ENCODE measurements around the gene CACNA1H. TPM values are rescaled to one million over a fixed set of nuclear protein-coding genes. Genes with fewer than 3 reads are reported as not detected.

CACNA1H gene
- total and polyA plus RNA-seq, 9 of the 15 experiments (the other 6 are each of a cell fraction or from before 2014, with no cell fraction given) = 0.10 to 0.18 TPM; not detected in 7

DNA sequence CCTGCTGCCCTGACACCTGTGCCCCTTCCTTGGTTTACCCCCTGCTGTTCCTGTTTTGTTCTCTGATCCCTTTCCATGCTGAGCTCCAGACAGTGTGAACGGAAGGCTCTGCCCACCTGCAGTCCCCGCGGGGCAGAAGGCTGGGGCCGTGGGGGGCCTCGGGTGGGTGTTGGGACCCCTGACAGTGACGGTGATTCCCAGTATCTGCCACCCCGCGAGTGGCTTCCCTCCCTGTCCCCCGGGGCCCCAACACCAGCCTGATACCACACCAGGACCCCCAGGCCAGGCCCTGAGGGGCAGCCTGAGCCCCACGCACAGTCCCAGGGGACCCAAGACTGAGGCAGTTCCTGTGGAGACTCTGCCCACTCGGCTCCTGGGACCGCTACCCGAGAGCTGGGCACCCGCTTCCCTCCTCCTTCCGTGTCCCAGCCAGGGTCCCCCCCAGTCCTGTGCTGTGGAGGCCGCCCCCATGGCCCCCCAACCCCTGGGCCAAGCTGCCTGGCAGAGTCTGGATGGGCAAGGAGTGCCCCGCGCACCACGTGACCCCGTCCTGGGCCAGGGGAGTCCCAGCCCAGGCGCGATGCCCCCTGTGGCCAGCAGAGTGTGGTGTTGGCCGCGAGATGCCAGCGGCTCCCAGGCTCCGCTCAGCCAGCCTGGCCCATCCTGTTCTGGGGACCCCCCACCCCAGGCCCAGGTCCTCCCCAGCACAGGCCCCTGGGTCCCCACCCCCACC is 46.9 kb upstream of the CACNA1H start (continued):
- peak; percentile 92 for TF ChIP-seq RAD51 (IDR thresholded peaks at IDR 0.05; ENCODE audit: borderline replicate concordance, low read depth)
- no peak for TF ChIP-seq ARID2 (IDR thresholded peaks at IDR 0.05)
- TF ChIP-seq, protein P1, sequence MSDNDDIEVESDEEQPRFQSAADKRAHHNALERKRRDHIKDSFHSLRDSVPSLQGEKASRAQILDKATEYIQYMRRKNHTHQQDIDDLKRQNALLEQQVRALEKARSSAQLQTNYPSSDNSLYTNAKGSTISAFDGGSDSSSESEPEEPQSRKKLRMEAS (CRISPR knock-in tag; IDR thresholded peaks at IDR 0.05) = peak; percentile 10; the same call in 1 of the 2 replicates
- no peak for TF ChIP-seq ZNF644 (tag; IDR thresholded peaks at IDR 0.05; ENCODE audit: low read depth)
- TF ChIP-seq SMC3 (conservative IDR thresholded peaks at IDR 0.05; ENCODE audit: insufficient read depth, low read depth, low read length) = peak; percentile 84
- TF ChIP-seq, protein P2, sequence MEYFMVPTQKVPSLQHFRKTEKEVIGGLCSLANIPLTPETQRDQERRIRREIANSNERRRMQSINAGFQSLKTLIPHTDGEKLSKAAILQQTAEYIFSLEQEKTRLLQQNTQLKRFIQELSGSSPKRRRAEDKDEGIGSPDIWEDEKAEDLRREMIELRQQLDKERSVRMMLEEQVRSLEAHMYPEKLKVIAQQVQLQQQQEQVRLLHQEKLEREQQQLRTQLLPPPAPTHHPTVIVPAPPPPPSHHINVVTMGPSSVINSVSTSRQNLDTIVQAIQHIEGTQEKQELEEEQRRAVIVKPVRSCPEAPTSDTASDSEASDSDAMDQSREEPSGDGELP (CRISPR knock-in tag; IDR thresholded peaks at IDR 0.05; ENCODE audit: borderline replicate concordance) = 0 out of 2 replicates have a peak, but pooled peaks have one; percentile 23
- peak; percentile 81 for TF ChIP-seq TOE1 (IDR thresholded peaks at IDR 0.05; ENCODE audit: borderline replicate concordance)
- TF ChIP-seq TOE1 (CRISPR knock-in tag; IDR thresholded peaks at IDR 0.05; ENCODE audit: borderline replicate concordance, low read depth) = no peak
- TF ChIP-seq, protein P3, sequence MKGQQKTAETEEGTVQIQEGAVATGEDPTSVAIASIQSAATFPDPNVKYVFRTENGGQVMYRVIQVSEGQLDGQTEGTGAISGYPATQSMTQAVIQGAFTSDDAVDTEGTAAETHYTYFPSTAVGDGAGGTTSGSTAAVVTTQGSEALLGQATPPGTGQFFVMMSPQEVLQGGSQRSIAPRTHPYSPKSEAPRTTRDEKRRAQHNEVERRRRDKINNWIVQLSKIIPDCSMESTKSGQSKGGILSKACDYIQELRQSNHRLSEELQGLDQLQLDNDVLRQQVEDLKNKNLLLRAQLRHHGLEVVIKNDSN (CRISPR knock-in tag; IDR thresholded peaks at IDR 0.05) = peak; percentile 94
- TF ChIP-seq, protein P4, sequence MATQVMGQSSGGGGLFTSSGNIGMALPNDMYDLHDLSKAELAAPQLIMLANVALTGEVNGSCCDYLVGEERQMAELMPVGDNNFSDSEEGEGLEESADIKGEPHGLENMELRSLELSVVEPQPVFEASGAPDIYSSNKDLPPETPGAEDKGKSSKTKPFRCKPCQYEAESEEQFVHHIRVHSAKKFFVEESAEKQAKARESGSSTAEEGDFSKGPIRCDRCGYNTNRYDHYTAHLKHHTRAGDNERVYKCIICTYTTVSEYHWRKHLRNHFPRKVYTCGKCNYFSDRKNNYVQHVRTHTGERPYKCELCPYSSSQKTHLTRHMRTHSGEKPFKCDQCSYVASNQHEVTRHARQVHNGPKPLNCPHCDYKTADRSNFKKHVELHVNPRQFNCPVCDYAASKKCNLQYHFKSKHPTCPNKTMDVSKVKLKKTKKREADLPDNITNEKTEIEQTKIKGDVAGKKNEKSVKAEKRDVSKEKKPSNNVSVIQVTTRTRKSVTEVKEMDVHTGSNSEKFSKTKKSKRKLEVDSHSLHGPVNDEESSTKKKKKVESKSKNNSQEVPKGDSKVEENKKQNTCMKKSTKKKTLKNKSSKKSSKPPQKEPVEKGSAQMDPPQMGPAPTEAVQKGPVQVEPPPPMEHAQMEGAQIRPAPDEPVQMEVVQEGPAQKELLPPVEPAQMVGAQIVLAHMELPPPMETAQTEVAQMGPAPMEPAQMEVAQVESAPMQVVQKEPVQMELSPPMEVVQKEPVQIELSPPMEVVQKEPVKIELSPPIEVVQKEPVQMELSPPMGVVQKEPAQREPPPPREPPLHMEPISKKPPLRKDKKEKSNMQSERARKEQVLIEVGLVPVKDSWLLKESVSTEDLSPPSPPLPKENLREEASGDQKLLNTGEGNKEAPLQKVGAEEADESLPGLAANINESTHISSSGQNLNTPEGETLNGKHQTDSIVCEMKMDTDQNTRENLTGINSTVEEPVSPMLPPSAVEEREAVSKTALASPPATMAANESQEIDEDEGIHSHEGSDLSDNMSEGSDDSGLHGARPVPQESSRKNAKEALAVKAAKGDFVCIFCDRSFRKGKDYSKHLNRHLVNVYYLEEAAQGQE (IDR thresholded peaks at IDR 0.05; ENCODE audit: borderline replicate concordance) = peak; percentile 85
- TF ChIP-seq, protein P4 (CRISPR knock-in tag; IDR thresholded peaks at IDR 0.05; ENCODE audit: low read depth) = no peak
- TF ChIP-seq STAG1 (CRISPR knock-in tag; IDR thresholded peaks at IDR 0.05; ENCODE audit: borderline replicate concordance) = peak; percentile 78; the same call in 1 of the 2 replicates
- TF ChIP-seq, protein P5, sequence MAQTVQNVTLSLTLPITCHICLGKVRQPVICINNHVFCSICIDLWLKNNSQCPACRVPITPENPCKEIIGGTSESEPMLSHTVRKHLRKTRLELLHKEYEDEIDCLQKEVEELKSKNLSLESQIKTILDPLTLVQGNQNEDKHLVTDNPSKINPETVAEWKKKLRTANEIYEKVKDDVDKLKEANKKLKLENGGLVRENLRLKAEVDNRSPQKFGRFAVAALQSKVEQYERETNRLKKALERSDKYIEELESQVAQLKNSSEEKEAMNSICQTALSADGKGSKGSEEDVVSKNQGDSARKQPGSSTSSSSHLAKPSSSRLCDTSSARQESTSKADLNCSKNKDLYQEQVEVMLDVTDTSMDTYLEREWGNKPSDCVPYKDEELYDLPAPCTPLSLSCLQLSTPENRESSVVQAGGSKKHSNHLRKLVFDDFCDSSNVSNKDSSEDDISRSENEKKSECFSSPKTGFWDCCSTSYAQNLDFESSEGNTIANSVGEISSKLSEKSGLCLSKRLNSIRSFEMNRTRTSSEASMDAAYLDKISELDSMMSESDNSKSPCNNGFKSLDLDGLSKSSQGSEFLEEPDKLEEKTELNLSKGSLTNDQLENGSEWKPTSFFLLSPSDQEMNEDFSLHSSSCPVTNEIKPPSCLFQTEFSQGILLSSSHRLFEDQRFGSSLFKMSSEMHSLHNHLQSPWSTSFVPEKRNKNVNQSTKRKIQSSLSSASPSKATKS (CRISPR knock-in tag; IDR thresholded peaks at IDR 0.05) = no peak

Data from K562 (cell line).